H1 (cell line): ENCODE data around the gene STAT3. TPM values are rescaled to one million over a fixed set of nuclear protein-coding genes. Genes with fewer than 3 reads are reported as not detected.
A peak's percentile ranks its signal among the peaks of the same experiment; 100 is the strongest.

Source experiments
- CTCF ChIA-PET: fragments of 300-600 bp; sonication (Branson Sonifier 250); formaldehyde crosslinking; loops from one replicate; lab custom pipeline; 2021; ENCODE audit not compliant: partially characterized antibody; lab: Charles Lee
- POLR2A ChIA-PET: fragments of 300-600 bp; sonication (Branson Sonifier 250); formaldehyde crosslinking; loops from one replicate; lab custom pipeline; 2021; ENCODE audit warnings: inconsistent platforms; ENCODE audit not compliant: partially characterized antibody; lab: Charles Lee
- DNase-seq, 2 experiments: peaks; one replicate each; pipeline versions ENCODE4 v3.0.0 to v3.0.0-alpha.2; 2010 to 2022; ENCODE audit warnings: low spot score in 2 of 2, low read depth in 1 of 2, mixed read lengths in 1 of 2
- FAIRE-seq: peaks from 2 replicates; lab custom pipeline; 2011; peaks lifted over from hg19 to GRCh38; lab: Jason Lieb, UNC
- H2AFZ ChIP-seq: 2 replicates; pipeline ENCODE4 v1.8.1; 2012; ENCODE audit warnings: low read length, inconsistent platforms
- H2AK5ac ChIP-seq: 2 replicates; pipeline ENCODE4 v1.6.1; 2013; ENCODE audit warnings: low read depth, low read length
- H2BK120ac ChIP-seq: replicated peaks from 2 replicates; pipeline ENCODE3; 2013; ENCODE audit warnings: low read depth, low read length, inconsistent platforms
- H2BK12ac ChIP-seq: 2 replicates; pipeline ENCODE4 v1.6.1; 2013; ENCODE audit warnings: low read depth, low read length
- H2BK15ac ChIP-seq: 2 replicates; pipeline ENCODE4 v1.6.1; 2013; ENCODE audit warnings: low read length
- H2BK20ac ChIP-seq: 2 replicates; pipeline ENCODE4 v1.6.1; 2013; ENCODE audit warnings: low read length
- H2BK5ac ChIP-seq: 2 replicates; pipeline ENCODE4 v1.6.1; 2013; ENCODE audit warnings: low read depth, low read length
- H3K14ac ChIP-seq: 2 replicates; pipeline ENCODE4 v1.6.1; 2013; ENCODE audit warnings: inconsistent platforms; ENCODE audit not compliant: insufficient read length
- H3K18ac ChIP-seq: 2 replicates; pipeline ENCODE4 v1.6.1; 2013; ENCODE audit warnings: low read length; ENCODE audit errors: extremely low read depth
- H3K23ac ChIP-seq: 2 replicates; pipeline ENCODE4 v1.6.1; 2013; ENCODE audit warnings: inconsistent platforms; ENCODE audit not compliant: insufficient read length
- H3K23me2 ChIP-seq: 2 replicates; pipeline ENCODE4 v1.6.1; 2013; ENCODE audit warnings: low read depth, low read length
- H3K27ac ChIP-seq: 2 replicates; pipeline ENCODE4 v1.6.1; 2011; ENCODE audit warnings: low read depth, low read length, inconsistent platforms
- H3K27me3 ChIP-seq, 4 experiments: replicated peaks in 1 of 4; 1 replicate in 1 of 4; 2 replicates in 3 of 4; pipeline versions ENCODE4 v1.6.1 to v1.8.1; 2011 to 2013; ENCODE audit warnings: low read length in 3 of 4, mild to moderate bottlenecking in 3 of 4, inconsistent platforms in 2 of 4, mixed read lengths in 2 of 4, moderate library complexity in 1 of 4; ENCODE audit not compliant: control insufficient read depth in 3 of 4, insufficient read depth in 3 of 4; ENCODE audit errors: extremely low read depth in 1 of 4
- H3K36me3 ChIP-seq, 4 experiments: 2 replicates each; pipeline versions ENCODE4 v1.6.1 to v1.8.1; 2011 to 2013; ENCODE audit warnings: mild to moderate bottlenecking in 4 of 4, low read length in 3 of 4, moderate library complexity in 2 of 4, control low read depth in 1 of 4, inconsistent platforms in 1 of 4; ENCODE audit not compliant: insufficient read depth in 4 of 4, control insufficient read depth in 2 of 4
- H3K4ac ChIP-seq: replicated peaks from 2 replicates; pipeline ENCODE3; 2013; ENCODE audit warnings: low read length, low read depth, mixed read lengths, inconsistent platforms; ENCODE audit not compliant: insufficient read length
- H3K4me1 ChIP-seq, 4 experiments: replicated peaks in 1 of 4; 1 replicate in 1 of 4; 2 replicates in 3 of 4; pipeline versions ENCODE4 v1.6.1 to v1.8.1; 2011 to 2013; ENCODE audit warnings: low read length in 3 of 4, inconsistent platforms in 2 of 4, mixed read lengths in 1 of 4; ENCODE audit not compliant: insufficient read depth in 4 of 4, control insufficient read depth in 3 of 4
- H3K4me2 ChIP-seq, 2 experiments: 2 replicates each; pipeline versions ENCODE4 v1.6.1 to v1.8.1; 2011 to 2013; ENCODE audit warnings: low read depth in 2 of 2, low read length in 2 of 2, control low read depth in 1 of 2, inconsistent platforms in 1 of 2, mild to moderate bottlenecking in 1 of 2; ENCODE audit not compliant: insufficient read depth in 1 of 2
- H3K4me3 ChIP-seq, 4 experiments: fragments of 200-600, 300-600 bp in 1 of 4; sonication (generic), shearing (Covaris generic), sonication (Bioruptor Twin) in 1 of 4; 2 replicates each; pipeline versions ENCODE4 v1.5.1 to v1.8.1; 2011 to 2016; ENCODE audit warnings: low read length in 4 of 4, low read depth in 3 of 4, control low read depth in 2 of 4, inconsistent platforms in 2 of 4, mild to moderate bottlenecking in 2 of 4, mixed read lengths in 1 of 4, moderate library complexity in 1 of 4; ENCODE audit not compliant: insufficient read depth in 2 of 4; ENCODE audit errors: extremely low read depth in 1 of 4
- H3K56ac ChIP-seq: replicated peaks from 2 replicates; pipeline ENCODE3; 2013; ENCODE audit warnings: low read depth, mild to moderate bottlenecking, mixed read lengths, low read length, inconsistent platforms; ENCODE audit not compliant: insufficient read length
- H3K79me1 ChIP-seq: 2 replicates; pipeline ENCODE4 v1.6.1; 2013; ENCODE audit warnings: low read depth, low read length, control low read depth
- H3K79me2 ChIP-seq, 2 experiments: 2 replicates each; pipeline versions ENCODE4 v1.6.1 to v1.8.1; 2012 to 2013; ENCODE audit warnings: low read length in 2 of 2, mild to moderate bottlenecking in 2 of 2, inconsistent platforms in 1 of 2; ENCODE audit not compliant: insufficient read depth in 2 of 2, control insufficient read depth in 1 of 2
- H3K9ac ChIP-seq, 4 experiments: replicated peaks in 1 of 4; 1 replicate in 1 of 4; 2 replicates in 3 of 4; pipeline versions ENCODE4 v1.6.1 to v1.8.1; 2011 to 2013; ENCODE audit warnings: low read depth in 3 of 4, low read length in 3 of 4, control low read depth in 2 of 4, mild to moderate bottlenecking in 2 of 4, moderate library complexity in 2 of 4, inconsistent platforms in 1 of 4; ENCODE audit errors: extremely low read depth in 1 of 4
- H3K9me3 ChIP-seq, 2 experiments: 2 replicates each; pipeline versions ENCODE4 v1.6.1 to v1.8.1; 2012 to 2013; ENCODE audit warnings: mild to moderate bottlenecking in 2 of 2, moderate library complexity in 2 of 2, control low read depth in 1 of 2, inconsistent platforms in 1 of 2, low read depth in 1 of 2, low read length in 1 of 2, mixed read lengths in 1 of 2; ENCODE audit not compliant: insufficient read depth in 2 of 2
- H4K20me1 ChIP-seq, 2 experiments: replicated peaks in 1 of 2; 2 replicates each; pipeline versions ENCODE3 to v1.8.1; 2011 to 2013; ENCODE audit warnings: inconsistent platforms in 2 of 2, low read length in 2 of 2, mild to moderate bottlenecking in 1 of 2; ENCODE audit not compliant: insufficient read depth in 2 of 2, control insufficient read depth in 1 of 2
- H4K5ac ChIP-seq: 2 replicates; pipeline ENCODE4 v1.6.1; 2013; ENCODE audit warnings: low read length, low read depth, mixed read lengths, inconsistent platforms; ENCODE audit not compliant: insufficient read length
- H4K8ac ChIP-seq: 2 replicates; pipeline ENCODE4 v1.8.0; 2013; ENCODE audit warnings: mild to moderate bottlenecking, moderate library complexity, low read length, inconsistent platforms; ENCODE audit not compliant: insufficient read depth; ENCODE audit errors: extremely low read depth
- H4K91ac ChIP-seq: replicated peaks from 2 replicates; pipeline ENCODE3; 2013; ENCODE audit warnings: low read length, mixed read lengths, inconsistent platforms; ENCODE audit not compliant: insufficient read length
- POLR2AphosphoS5 ChIP-seq: IDR thresholded peaks from 2 replicates; pipeline ENCODE4 v1.6.1; 2011; ENCODE audit warnings: low read depth, low read length
- WGBS, 2 experiments: shearing (Covaris generic) in 1 of 2; methylation state at CpG; one replicate each; pipeline versions ENCODE4 v1.1.6 to v1.1.7; 2013 to 2015; ENCODE audit warnings: low lambda C conversion rate in 2 of 2, mixed read lengths in 2 of 2, inconsistent platforms in 1 of 2, low coverage in 1 of 2, missing lambda C conversion rate in 1 of 2; ENCODE audit not compliant: insufficient replicate concordance in 2 of 2, insufficient coverage in 1 of 2, insufficient read length in 1 of 2; ENCODE audit errors: extremely low coverage in 1 of 2, missing lambda C conversion rate in 1 of 2; 5-methylcytosine and 5-hydroxymethylcytosine counted together
- polyA plus RNA-seq, 7 experiments: library from polyadenylated mRNA; depleted of rRNA in 3 of 7; stranded (reverse) in 5 of 7; unstranded in 2 of 7; fragments of >200 nt in 5 of 7; fragments of 200-250 nt in 2 of 7; gene quantifications; 1 replicate in 5 of 7; 2 replicates in 1 of 7; 4 replicates in 1 of 7; pipeline versions ENCODE4 v1.2.1 to v1.2.3, GENCODE V29; 2011 to 2013; ENCODE audit warnings: missing spikeins in 2 of 7, mixed read lengths in 2 of 7
- total RNA-seq: library from RNA; stranded (reverse); fragmentation: NEBNext Ultra II Directional; extraction: Animal tissue kit (Norgen Biotek cat#: 25700); gene quantifications from 2 replicates; pipeline ENCODE4 v1.2.1, GENCODE V29; 2021
- TF ChIP-seq, protein P1 (sequence below): IDR thresholded peaks from 2 replicates; pipeline ENCODE4 v1.6.1; 2011; ENCODE audit warnings: low read length, improper control_type of control experiment

Gene STAT3
- total and polyA plus RNA-seq, 2 of the 8 experiments (the other 6 are each of a cell fraction or from before 2014, with no cell fraction given) = 38.4 to 94.1 TPM

DNA sequence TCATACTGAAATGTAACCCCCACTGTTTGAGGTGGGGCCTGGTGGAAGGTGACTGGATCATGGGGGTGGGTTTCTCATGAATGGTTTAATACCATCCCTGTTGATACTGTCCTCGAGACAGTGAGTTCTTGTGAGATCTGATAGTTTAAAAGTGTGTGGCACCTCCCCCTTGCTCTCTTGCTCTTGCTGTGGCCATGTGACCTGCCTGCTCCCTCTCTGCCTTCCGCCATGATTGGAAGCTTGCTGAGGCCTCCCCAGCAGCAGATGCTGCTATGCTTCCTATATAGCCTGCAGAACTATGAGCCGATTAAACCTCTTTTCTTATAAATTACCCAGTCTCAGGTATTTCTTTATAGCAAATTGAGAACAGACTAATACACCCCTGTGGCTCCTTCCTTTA is 40.6 kb downstream of the STAT3 start:
- Histone ChIP-seq H2BK12ac (no peak overlapping the region), H3K27me3 (no peaks in the 10 kb centered on the region), H2AFZ (no peak overlapping the region), H3K27ac (no peak overlapping the region), H3K4me3 (no peak overlapping the region), H2BK120ac (no peak overlapping the region), H2BK5ac (no peak overlapping the region), H3K79me1 (peaks cover 10% of the 10 kb centered on the region), H3K56ac (no peak overlapping the region), H2BK15ac (no peak overlapping the region), H2AK5ac (no peak overlapping the region), H3K4me2 (no peak overlapping the region), H3K9ac (no peak overlapping the region), H3K23me2 (no peaks in the 10 kb centered on the region), H3K18ac (no peak overlapping the region), H3K23ac (no peak overlapping the region), H3K79me2 (peaks cover 3 to 39% of the 10 kb centered on the region in 2 experiments; a peak in 3 of 4 replicates), H4K8ac (no peak overlapping the region), H3K4ac (no peak overlapping the region), H4K5ac (no peak overlapping the region), H3K14ac (no peak overlapping the region), H3K9me3 (no peaks in the 10 kb centered on the region), H4K20me1 (peaks cover 2 to 9% of the 10 kb centered on the region in 2 experiments), H2BK20ac (no peak overlapping the region), H3K36me3 (peaks cover 2 to 32% (median 17%) of the 10 kb centered on the region in 4 experiments; a peak in 7 of 8 replicates), H4K91ac (no peak overlapping the region), H3K4me1 (peaks cover 0 to 8% (median 3%) of the 10 kb centered on the region in 4 experiments; a peak in 4 of 7 replicates)
- TF ChIP-seq, protein P1, sequence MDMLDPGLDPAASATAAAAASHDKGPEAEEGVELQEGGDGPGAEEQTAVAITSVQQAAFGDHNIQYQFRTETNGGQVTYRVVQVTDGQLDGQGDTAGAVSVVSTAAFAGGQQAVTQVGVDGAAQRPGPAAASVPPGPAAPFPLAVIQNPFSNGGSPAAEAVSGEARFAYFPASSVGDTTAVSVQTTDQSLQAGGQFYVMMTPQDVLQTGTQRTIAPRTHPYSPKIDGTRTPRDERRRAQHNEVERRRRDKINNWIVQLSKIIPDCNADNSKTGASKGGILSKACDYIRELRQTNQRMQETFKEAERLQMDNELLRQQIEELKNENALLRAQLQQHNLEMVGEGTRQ = peak; percentile 50; the same call in 1 of the 2 replicates
- TF ChIP-seq POLR2AphosphoS5 = no peak
- CTCF ChIA-PET = interaction anchor here (0.8 to 1.5 kb wide), 2 partner anchors 11 to 41 kb away, joined by 3 read pairs; partner anchors contain the start of gene STAT3
- POLR2A ChIA-PET = interaction anchor here (1.4 kb wide), 1 partner anchor 10 kb away, joined by 3 read pairs; no protein-coding TSS in a partner anchor
- WGBS, 2 experiments = 93% methylated on average over 3 of the region's 3 CpGs; no CpG with 5 or more reads in 1 of the 2 experiments
- FAIRE-seq (no peak), DNase-seq (no peak)
